Measurements from ENCODE around the gene MAPT.
A peak's percentile ranks its signal among the peaks of the same experiment; 100 is the strongest.

Gene MAPT

GRCh38 chr17:45850468-45850867 lies 43.9 kb upstream of the MAPT start:
- DNase-seq, result no peak
- no peak overlapping the region for H3K9ac ChIP-seq (ENCODE audit: low read length)
- no peak overlapping the region for H2AK5ac ChIP-seq (ENCODE audit: low read length, severe bottlenecking)
- H3K14ac ChIP-seq (ENCODE audit: low read length in 2 of 2), result no peak overlapping the region
- H3K27ac ChIP-seq (ENCODE audit: low read length, poor library complexity, severe bottlenecking), result no peak overlapping the region
- no peak overlapping the region for H2BK12ac ChIP-seq (ENCODE audit: low read length in 2 of 2)
- H2AFZ ChIP-seq (ENCODE audit: low read depth, low read length), result no peak overlapping the region
- peaks cover 28 to 68% of the 10 kb centered on the region in 2 experiments for H3K27me3 ChIP-seq (ENCODE audit: control insufficient read depth in 1 of 2, insufficient read depth in 1 of 2, low read length in 2 of 2)
- no peak overlapping the region for H3K4ac ChIP-seq (ENCODE audit: low read depth in 1 of 2, low read length in 2 of 2)
- H2BK15ac ChIP-seq (ENCODE audit: low read depth, poor library complexity, severe bottlenecking), result no peak overlapping the region
- H3K79me1 ChIP-seq (replicated peaks; ENCODE audit: low read length, poor library complexity, severe bottlenecking), result no peaks in the 10 kb centered on the region
- H3K36me3 ChIP-seq (ENCODE audit: control insufficient read depth in 1 of 2, insufficient read depth in 2 of 2, low read depth in 1 of 2, low read length in 2 of 2), result no peaks in the 10 kb centered on the region
- no peak overlapping the region for H3K4me3 ChIP-seq (ENCODE audit: insufficient read depth in 1 of 2, low read depth in 1 of 2, low read length in 2 of 2)
- no peak overlapping the region for H3K18ac ChIP-seq (ENCODE audit: low read depth in 1 of 2, low read length in 2 of 2)
- H2BK120ac ChIP-seq (ENCODE audit: low read depth, low read length), result no peak overlapping the region
- no peak overlapping the region for H4K8ac ChIP-seq (ENCODE audit: low read length)
- 88% methylated on average over 5 of the region's 5 CpGs for WGBS
- H3K9me3 ChIP-seq (ENCODE audit: control insufficient read depth, low read length), result no peaks in the 10 kb centered on the region
- H2BK5ac ChIP-seq (ENCODE audit: low read depth, low read length, poor library complexity, severe bottlenecking), result no peak overlapping the region
- H3K23ac ChIP-seq (ENCODE audit: low read length in 2 of 2), result no peak overlapping the region
- H3K4me2 ChIP-seq (ENCODE audit: low read length, poor library complexity, severe bottlenecking), result no peak overlapping the region
- H4K91ac ChIP-seq (ENCODE audit: low read length), result no peak overlapping the region
- no peaks in the 10 kb centered on the region for H3K4me1 ChIP-seq (ENCODE audit: control insufficient read depth, insufficient read depth, low read depth, low read length)

- H3K9ac ChIP-seq (ENCODE audit: low read length), result no peak overlapping the region
- H3K4ac ChIP-seq (ENCODE audit: low read depth in 1 of 2, low read length in 2 of 2), result no peak overlapping the region
- no peak overlapping the region for H2AK5ac ChIP-seq (ENCODE audit: low read length, severe bottlenecking)
- H2BK15ac ChIP-seq (ENCODE audit: low read depth, poor library complexity, severe bottlenecking), result no peak overlapping the region
- no peak overlapping the region for H3K27ac ChIP-seq (ENCODE audit: low read length, poor library complexity, severe bottlenecking)
- no peak overlapping the region for H3K18ac ChIP-seq (ENCODE audit: low read depth in 1 of 2, low read length in 2 of 2)
- H4K91ac ChIP-seq (ENCODE audit: low read length), result peak overlapping the region; percentile 25
- no peak overlapping the region for H2BK5ac ChIP-seq (ENCODE audit: low read depth, low read length, poor library complexity, severe bottlenecking)
- no peak overlapping the region for H3K14ac ChIP-seq (ENCODE audit: low read length in 2 of 2)
- H3K4me3 ChIP-seq (ENCODE audit: insufficient read depth in 1 of 2, low read depth in 1 of 2, low read length in 2 of 2), result no peak overlapping the region
- WGBS, result 86% methylated on average over 6 of the region's 6 CpGs
- H3K23ac ChIP-seq (ENCODE audit: low read length in 2 of 2), result no peak overlapping the region
- H3K79me1 ChIP-seq (replicated peaks; ENCODE audit: low read length, poor library complexity, severe bottlenecking), result no peaks in the 10 kb centered on the region
- H3K36me3 ChIP-seq (ENCODE audit: control insufficient read depth in 1 of 2, insufficient read depth in 2 of 2, low read depth in 1 of 2, low read length in 2 of 2), result no peaks in the 10 kb centered on the region
- H3K4me2 ChIP-seq (ENCODE audit: low read length, poor library complexity, severe bottlenecking), result no peak overlapping the region
- H3K4me1 ChIP-seq (ENCODE audit: control insufficient read depth, insufficient read depth, low read depth, low read length), result no peaks in the 10 kb centered on the region
- no peaks in the 10 kb centered on the region for H3K9me3 ChIP-seq (ENCODE audit: control insufficient read depth, low read length)
- no peak overlapping the region for H2BK12ac ChIP-seq (ENCODE audit: low read length in 2 of 2)
- DNase-seq, result no peak
- no peak overlapping the region for H2BK120ac ChIP-seq (ENCODE audit: low read depth, low read length)
- H3K27me3 ChIP-seq (ENCODE audit: control insufficient read depth in 1 of 2, insufficient read depth in 1 of 2, low read length in 2 of 2), result peaks cover 28 to 63% of the 10 kb centered on the region in 2 experiments
- H4K8ac ChIP-seq (ENCODE audit: low read length), result no peak overlapping the region
- H2AFZ ChIP-seq (ENCODE audit: low read depth, low read length), result no peak overlapping the region
Observed at GRCh38 chr17:45851022-45851421, 43.3 kb upstream of the MAPT start.

- Histone ChIP-seq H3K23ac (ENCODE audit: low read length in 2 of 2) (no peak overlapping the region), H3K4me1 (ENCODE audit: control insufficient read depth, insufficient read depth, low read depth, low read length) (no peaks in the 10 kb centered on the region), H3K9ac (ENCODE audit: low read length) (no peak overlapping the region), H3K4ac (ENCODE audit: low read depth in 1 of 2, low read length in 2 of 2) (no peak overlapping the region), H3K9me3 (ENCODE audit: control insufficient read depth, low read length) (no peaks in the 10 kb centered on the region), H4K91ac (ENCODE audit: low read length) (no peak overlapping the region), H3K4me2 (ENCODE audit: low read length, poor library complexity, severe bottlenecking) (no peak overlapping the region), H3K4me3 (ENCODE audit: insufficient read depth in 1 of 2, low read depth in 1 of 2, low read length in 2 of 2) (no peak overlapping the region), H2BK5ac (ENCODE audit: low read depth, low read length, poor library complexity, severe bottlenecking) (no peak overlapping the region), H2AK5ac (ENCODE audit: low read length, severe bottlenecking) (no peak overlapping the region), H3K79me1 (replicated peaks; ENCODE audit: low read length, poor library complexity, severe bottlenecking) (no peaks in the 10 kb centered on the region), H2BK12ac (ENCODE audit: low read length in 2 of 2) (no peak overlapping the region), H2BK15ac (ENCODE audit: low read depth, poor library complexity, severe bottlenecking) (no peak overlapping the region), H3K18ac (ENCODE audit: low read depth in 1 of 2, low read length in 2 of 2) (no peak overlapping the region), H3K36me3 (ENCODE audit: control insufficient read depth in 1 of 2, insufficient read depth in 2 of 2, low read depth in 1 of 2, low read length in 2 of 2) (no peaks in the 10 kb centered on the region), H4K8ac (ENCODE audit: low read length) (no peak overlapping the region), H2BK120ac (ENCODE audit: low read depth, low read length) (no peak overlapping the region), H3K14ac (ENCODE audit: low read length in 2 of 2) (no peak overlapping the region), H3K27ac (ENCODE audit: low read length, poor library complexity, severe bottlenecking) (no peak overlapping the region), H2AFZ (ENCODE audit: low read depth, low read length) (no peak overlapping the region), H3K27me3 (ENCODE audit: control insufficient read depth in 1 of 2, insufficient read depth in 1 of 2, low read length in 2 of 2) (peaks cover 28 to 60% of the 10 kb centered on the region in 2 experiments)
- no peak for DNase-seq
- 57% methylated on average over 8 of the region's 8 CpGs for whole genome bisulfite sequencing
Observed at GRCh38 chr17:45851464-45851863, 42.9 kb upstream of the MAPT start.

- WGBS, result 86% methylated on average over 1 of the region's 1 CpG
- Histone ChIP-seq H3K36me3 (ENCODE audit: control insufficient read depth in 1 of 2, insufficient read depth in 2 of 2, low read depth in 1 of 2, low read length in 2 of 2) (no peaks in the 10 kb centered on the region), H2BK5ac (ENCODE audit: low read depth, low read length, poor library complexity, severe bottlenecking) (no peak overlapping the region), H3K18ac (ENCODE audit: low read depth in 1 of 2, low read length in 2 of 2) (no peak overlapping the region), H3K27me3 (ENCODE audit: control insufficient read depth in 1 of 2, insufficient read depth in 1 of 2, low read length in 2 of 2) (peaks cover 28 to 60% of the 10 kb centered on the region in 2 experiments), H3K4me1 (ENCODE audit: control insufficient read depth, insufficient read depth, low read depth, low read length) (no peaks in the 10 kb centered on the region), H2BK12ac (ENCODE audit: low read length in 2 of 2) (no peak overlapping the region), H2BK15ac (ENCODE audit: low read depth, poor library complexity, severe bottlenecking) (no peak overlapping the region), H4K91ac (ENCODE audit: low read length) (no peak overlapping the region), H3K4ac (ENCODE audit: low read depth in 1 of 2, low read length in 2 of 2) (no peak overlapping the region), H2AFZ (ENCODE audit: low read depth, low read length) (no peak overlapping the region), H3K9me3 (ENCODE audit: control insufficient read depth, low read length) (no peaks in the 10 kb centered on the region), H3K4me2 (ENCODE audit: low read length, poor library complexity, severe bottlenecking) (no peak overlapping the region), H2AK5ac (ENCODE audit: low read length, severe bottlenecking) (no peak overlapping the region), H3K9ac (ENCODE audit: low read length) (no peak overlapping the region), H3K4me3 (ENCODE audit: insufficient read depth in 1 of 2, low read depth in 1 of 2, low read length in 2 of 2) (no peak overlapping the region), H3K27ac (ENCODE audit: low read length, poor library complexity, severe bottlenecking) (no peak overlapping the region), H4K8ac (ENCODE audit: low read length) (no peak overlapping the region), H2BK120ac (ENCODE audit: low read depth, low read length) (no peak overlapping the region), H3K79me1 (replicated peaks; ENCODE audit: low read length, poor library complexity, severe bottlenecking) (no peaks in the 10 kb centered on the region), H3K23ac (ENCODE audit: low read length in 2 of 2) (no peak overlapping the region), H3K14ac (ENCODE audit: low read length in 2 of 2) (no peak overlapping the region)
- DNase-seq, result no peak
Observed at GRCh38 chr17:45851873-45852272, 42.5 kb upstream of the MAPT start.
